ENCODE data around the gene COMT. TPM values are rescaled to one million over a fixed set of nuclear protein-coding genes. Genes with fewer than 3 reads are reported as not detected.

The COMT gene
- total and polyA plus RNA-seq, 9 of the 15 experiments (the other 6 are each of a cell fraction or from before 2014, with no cell fraction given): 12.5 to 351 (median 155) TPM

- TF ChIP-seq DEAF1 (CRISPR knock-in tag; IDR thresholded peaks at IDR 0.05) (0 out of 2 replicates have a peak, but pooled peaks have one; percentile 13), HDAC1 (IDR thresholded peaks at IDR 0.05) (0 out of 4 replicates have a peak, but pooled peaks of 1 of the 2 experiments have one; percentile 26), FOXA3 (CRISPR knock-in tag; conservative IDR thresholded peaks at IDR 0.05 in 1 of 2, IDR thresholded peaks at IDR 0.05 in 1 of 2) (peak in 1 of 2 experiments; percentile 83; a peak in 2 of 4 replicates), TEAD1 (CRISPR knock-in tag; IDR thresholded peaks at IDR 0.05) (peak in 1 of 2 experiments; percentile 36; a peak in 2 of 4 replicates), SMAD4 (CRISPR knock-in tag; conservative IDR thresholded peaks at IDR 0.05) (0 out of 2 replicates have a peak, but pooled peaks have one; percentile 31), ARNT (IDR thresholded peaks at IDR 0.05) (peak in 1 of 2 experiments; percentile 51; a peak in 2 of 4 replicates), CBX3 (IDR thresholded peaks at IDR 0.05; ENCODE audit: borderline replicate concordance in 1 of 2, low read length in 2 of 2) (peak in 1 of 2 experiments; percentile 77; a peak in 2 of 3 replicates), CBX1 (IDR thresholded peaks at IDR 0.05; ENCODE audit: low read depth) (0 out of 2 replicates have a peak, but pooled peaks have one; percentile 57), TEAD2 (tag; IDR thresholded peaks at IDR 0.05) (peak; percentile 45; the same call in 1 of the 2 replicates), ZNF280A (IDR thresholded peaks at IDR 0.05; ENCODE audit: low read depth, partially characterized antibody) (peak; percentile 97)
- TF ChIP-seq, protein P1, sequence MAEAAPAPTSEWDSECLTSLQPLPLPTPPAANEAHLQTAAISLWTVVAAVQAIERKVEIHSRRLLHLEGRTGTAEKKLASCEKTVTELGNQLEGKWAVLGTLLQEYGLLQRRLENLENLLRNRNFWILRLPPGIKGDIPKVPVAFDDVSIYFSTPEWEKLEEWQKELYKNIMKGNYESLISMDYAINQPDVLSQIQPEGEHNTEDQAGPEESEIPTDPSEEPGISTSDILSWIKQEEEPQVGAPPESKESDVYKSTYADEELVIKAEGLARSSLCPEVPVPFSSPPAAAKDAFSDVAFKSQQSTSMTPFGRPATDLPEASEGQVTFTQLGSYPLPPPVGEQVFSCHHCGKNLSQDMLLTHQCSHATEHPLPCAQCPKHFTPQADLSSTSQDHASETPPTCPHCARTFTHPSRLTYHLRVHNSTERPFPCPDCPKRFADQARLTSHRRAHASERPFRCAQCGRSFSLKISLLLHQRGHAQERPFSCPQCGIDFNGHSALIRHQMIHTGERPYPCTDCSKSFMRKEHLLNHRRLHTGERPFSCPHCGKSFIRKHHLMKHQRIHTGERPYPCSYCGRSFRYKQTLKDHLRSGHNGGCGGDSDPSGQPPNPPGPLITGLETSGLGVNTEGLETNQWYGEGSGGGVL (CRISPR knock-in tag; IDR thresholded peaks at IDR 0.05): 0 out of 2 replicates have a peak, but pooled peaks have one; percentile 2
- TF ChIP-seq, protein P2, sequence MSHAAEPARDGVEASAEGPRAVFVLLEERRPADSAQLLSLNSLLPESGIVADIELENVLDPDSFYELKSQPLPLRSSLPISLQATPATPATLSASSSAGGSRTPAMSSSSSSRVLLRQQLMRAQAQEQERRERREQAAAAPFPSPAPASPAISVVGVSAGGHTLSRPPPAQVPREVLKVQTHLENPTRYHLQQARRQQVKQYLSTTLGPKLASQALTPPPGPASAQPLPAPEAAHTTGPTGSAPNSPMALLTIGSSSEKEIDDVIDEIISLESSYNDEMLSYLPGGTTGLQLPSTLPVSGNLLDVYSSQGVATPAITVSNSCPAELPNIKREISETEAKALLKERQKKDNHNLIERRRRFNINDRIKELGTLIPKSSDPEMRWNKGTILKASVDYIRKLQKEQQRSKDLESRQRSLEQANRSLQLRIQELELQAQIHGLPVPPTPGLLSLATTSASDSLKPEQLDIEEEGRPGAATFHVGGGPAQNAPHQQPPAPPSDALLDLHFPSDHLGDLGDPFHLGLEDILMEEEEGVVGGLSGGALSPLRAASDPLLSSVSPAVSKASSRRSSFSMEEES (CRISPR knock-in tag; IDR thresholded peaks at IDR 0.05): peak; percentile 17; the same call in 1 of the 2 replicates
Measured at GRCh38 chr22:19935123-19935718, 6.4 kb upstream of the COMT start (continued).
